Measurements from ENCODE around the gene RERE.

RERE gene

DNA sequence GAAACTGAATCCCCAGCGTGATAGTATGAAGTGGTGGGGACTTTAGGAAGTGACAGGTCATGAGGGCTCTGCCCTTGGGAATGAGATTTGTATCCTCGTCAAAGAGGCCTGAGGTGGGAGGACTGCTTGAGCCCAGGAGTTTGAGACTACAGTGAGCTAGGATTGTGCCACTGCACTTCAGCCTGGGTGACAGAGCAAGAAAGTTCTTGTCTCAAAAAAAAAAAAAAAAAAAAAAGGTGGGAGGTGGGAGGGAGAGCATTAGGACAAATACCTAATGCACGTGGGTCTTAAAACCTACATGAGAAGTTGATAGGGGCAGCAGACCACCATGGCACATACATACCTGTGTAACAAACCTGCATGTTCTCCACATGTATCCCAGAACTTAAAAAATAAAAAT, 24.0 kb upstream of the RERE start:
- no peak overlapping the region for H3K9ac ChIP-seq (ENCODE audit: low read length)
- no peaks in the 10 kb centered on the region for H3K9me2 ChIP-seq (replicated peaks; ENCODE audit: insufficient read depth, low read length)

DNA sequence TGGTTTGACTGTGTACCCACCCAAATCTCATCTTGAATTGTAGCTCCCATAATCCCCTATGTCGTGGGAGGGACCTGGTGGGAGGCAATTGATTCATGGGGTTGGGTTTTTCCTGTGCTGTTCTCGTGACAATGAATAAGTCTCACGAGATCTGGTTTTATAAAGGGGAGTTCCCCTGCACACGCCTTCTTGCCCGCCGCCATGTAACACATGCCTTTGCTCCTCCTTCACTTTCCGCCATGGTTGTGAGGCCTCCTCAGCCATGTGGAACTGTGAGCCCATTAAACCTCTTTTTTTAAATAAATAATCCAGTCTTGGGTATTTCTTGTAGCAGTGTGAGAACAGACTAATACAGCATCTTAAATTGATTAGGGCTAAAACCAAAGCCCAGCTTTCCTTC, 22.6 kb upstream of the RERE start:
- TF ChIP-seq EZH2phosphoT487 (conservative IDR thresholded peaks at IDR 0.05; ENCODE audit: low read length) = no peak
- TF ChIP-seq, protein P1, sequence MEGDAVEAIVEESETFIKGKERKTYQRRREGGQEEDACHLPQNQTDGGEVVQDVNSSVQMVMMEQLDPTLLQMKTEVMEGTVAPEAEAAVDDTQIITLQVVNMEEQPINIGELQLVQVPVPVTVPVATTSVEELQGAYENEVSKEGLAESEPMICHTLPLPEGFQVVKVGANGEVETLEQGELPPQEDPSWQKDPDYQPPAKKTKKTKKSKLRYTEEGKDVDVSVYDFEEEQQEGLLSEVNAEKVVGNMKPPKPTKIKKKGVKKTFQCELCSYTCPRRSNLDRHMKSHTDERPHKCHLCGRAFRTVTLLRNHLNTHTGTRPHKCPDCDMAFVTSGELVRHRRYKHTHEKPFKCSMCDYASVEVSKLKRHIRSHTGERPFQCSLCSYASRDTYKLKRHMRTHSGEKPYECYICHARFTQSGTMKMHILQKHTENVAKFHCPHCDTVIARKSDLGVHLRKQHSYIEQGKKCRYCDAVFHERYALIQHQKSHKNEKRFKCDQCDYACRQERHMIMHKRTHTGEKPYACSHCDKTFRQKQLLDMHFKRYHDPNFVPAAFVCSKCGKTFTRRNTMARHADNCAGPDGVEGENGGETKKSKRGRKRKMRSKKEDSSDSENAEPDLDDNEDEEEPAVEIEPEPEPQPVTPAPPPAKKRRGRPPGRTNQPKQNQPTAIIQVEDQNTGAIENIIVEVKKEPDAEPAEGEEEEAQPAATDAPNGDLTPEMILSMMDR (IDR thresholded peaks at IDR 0.05; ENCODE audit: insufficient read depth, low read length, poor library complexity, severe bottlenecking) = no peak
- no peaks in the 10 kb centered on the region for H3K9me3 ChIP-seq (ENCODE audit: insufficient read depth, low read length)
- no peaks in the 10 kb centered on the region for H3K9me2 ChIP-seq (replicated peaks; ENCODE audit: insufficient read depth, low read length)
- H3K9ac ChIP-seq (ENCODE audit: low read length) = no peak overlapping the region
- no peak overlapping the region for H3K4me3 ChIP-seq (ENCODE audit: insufficient read depth, low read length, poor library complexity, severe bottlenecking)
- H3F3A ChIP-seq (ENCODE audit: insufficient read depth) = no peaks in the 10 kb centered on the region
- H3K79me2 ChIP-seq (ENCODE audit: insufficient read depth, low read length) = no peaks in the 10 kb centered on the region
- no peaks in the 10 kb centered on the region for H3K36me3 ChIP-seq (ENCODE audit: low read length)
- H3K4me2 ChIP-seq (ENCODE audit: low read depth, low read length, poor library complexity, severe bottlenecking) = no peak overlapping the region
- H4K20me1 ChIP-seq (ENCODE audit: low read depth, low read length) = no peaks in the 10 kb centered on the region
- H3K27ac ChIP-seq (ENCODE audit: low read depth, low read length) = no peak overlapping the region
- no peaks in the 10 kb centered on the region for H3K27me3 ChIP-seq (ENCODE audit: low read length)
- H2AFZ ChIP-seq (ENCODE audit: low read depth, low read length, severe bottlenecking) = no peak overlapping the region

More for the DNA sequence above, 24.0 kb upstream of the RERE start:
- Histone ChIP-seq H3K36me3 (ENCODE audit: low read length) (no peaks in the 10 kb centered on the region), H3K4me3 (ENCODE audit: insufficient read depth, low read length, poor library complexity, severe bottlenecking) (no peak overlapping the region), H3K9me3 (ENCODE audit: insufficient read depth, low read length) (no peaks in the 10 kb centered on the region), H3K27ac (ENCODE audit: low read depth, low read length) (no peak overlapping the region), H3F3A (ENCODE audit: insufficient read depth) (no peaks in the 10 kb centered on the region), H2AFZ (ENCODE audit: low read depth, low read length, severe bottlenecking) (no peak overlapping the region), H3K27me3 (ENCODE audit: low read length) (no peaks in the 10 kb centered on the region), H4K20me1 (ENCODE audit: low read depth, low read length) (no peaks in the 10 kb centered on the region), H3K4me2 (ENCODE audit: low read depth, low read length, poor library complexity, severe bottlenecking) (no peak overlapping the region), H3K79me2 (ENCODE audit: insufficient read depth, low read length) (no peaks in the 10 kb centered on the region)
- no peak for TF ChIP-seq EZH2phosphoT487 (conservative IDR thresholded peaks at IDR 0.05; ENCODE audit: low read length)
- TF ChIP-seq, protein P1 (IDR thresholded peaks at IDR 0.05; ENCODE audit: insufficient read depth, low read length, poor library complexity, severe bottlenecking) = no peak

DNA sequence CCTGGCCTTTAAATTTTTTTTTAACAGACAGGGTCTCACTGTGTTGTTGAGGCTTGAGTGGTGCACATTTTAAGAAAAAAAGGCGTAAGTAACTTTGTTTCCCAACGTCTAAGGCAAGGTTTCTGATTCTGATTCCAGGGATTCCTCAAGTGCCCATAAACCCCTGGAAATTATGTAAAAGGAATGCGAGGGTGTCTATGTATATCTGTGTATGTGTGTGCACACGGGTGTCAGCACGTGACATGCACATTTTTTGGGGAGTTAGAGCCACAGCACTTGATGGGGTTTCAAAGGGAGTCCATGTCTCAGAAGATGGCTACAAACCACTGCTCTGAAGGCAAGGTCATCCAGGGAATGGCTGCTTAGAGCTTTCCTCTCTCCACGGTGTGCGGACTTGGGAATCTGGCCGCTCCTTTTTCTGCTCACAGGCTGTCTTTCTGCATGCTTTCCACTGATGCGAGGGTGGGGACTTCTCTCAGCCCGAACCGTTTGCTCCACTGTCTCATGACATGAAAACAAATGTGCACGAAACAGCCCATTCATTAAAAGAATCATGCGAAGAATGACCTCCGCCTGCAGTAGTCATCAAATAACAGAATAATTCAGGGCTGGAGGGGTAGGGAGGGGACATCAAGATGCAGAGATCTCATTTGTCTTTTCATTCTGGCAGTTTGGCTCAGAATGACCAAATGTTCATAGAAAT, 18.7 kb upstream of the RERE start:
- Histone ChIP-seq H3F3A (ENCODE audit: insufficient read depth) (no peaks in the 10 kb centered on the region), H2AFZ (ENCODE audit: low read depth, low read length, severe bottlenecking) (no peak overlapping the region), H3K9me2 (replicated peaks; ENCODE audit: insufficient read depth, low read length) (no peaks in the 10 kb centered on the region), H3K36me3 (ENCODE audit: low read length) (no peaks in the 10 kb centered on the region), H3K9ac (ENCODE audit: low read length) (no peak overlapping the region), H3K4me3 (ENCODE audit: insufficient read depth, low read length, poor library complexity, severe bottlenecking) (no peak overlapping the region), H3K27ac (ENCODE audit: low read depth, low read length) (no peak overlapping the region), H3K4me2 (ENCODE audit: low read depth, low read length, poor library complexity, severe bottlenecking) (no peak overlapping the region), H3K9me3 (ENCODE audit: insufficient read depth, low read length) (no peaks in the 10 kb centered on the region), H4K20me1 (ENCODE audit: low read depth, low read length) (no peaks in the 10 kb centered on the region), H3K27me3 (ENCODE audit: low read length) (no peaks in the 10 kb centered on the region), H3K79me2 (ENCODE audit: insufficient read depth, low read length) (no peaks in the 10 kb centered on the region)
- TF ChIP-seq EZH2phosphoT487 (conservative IDR thresholded peaks at IDR 0.05; ENCODE audit: low read length) = no peak
- TF ChIP-seq, protein P1 (IDR thresholded peaks at IDR 0.05; ENCODE audit: insufficient read depth, low read length, poor library complexity, severe bottlenecking) = no peak

All from SU-DHL-6 (cell line).